IPS-11a (cell line): ENCODE measurements around the gene DRC1.
"Not testable (repeated sequence)": the region's sequence is repeated elsewhere in the genome, so short reads cannot be mapped to it uniquely, and the experiment has no call there.

ENCODE experiments used
- H3K4me3 ChIP-seq: one replicate; pipeline ENCODE4 v1.5.1; 2013; ENCODE audit warnings: low read depth, low read length, control low read depth

DRC1 gene

DNA sequence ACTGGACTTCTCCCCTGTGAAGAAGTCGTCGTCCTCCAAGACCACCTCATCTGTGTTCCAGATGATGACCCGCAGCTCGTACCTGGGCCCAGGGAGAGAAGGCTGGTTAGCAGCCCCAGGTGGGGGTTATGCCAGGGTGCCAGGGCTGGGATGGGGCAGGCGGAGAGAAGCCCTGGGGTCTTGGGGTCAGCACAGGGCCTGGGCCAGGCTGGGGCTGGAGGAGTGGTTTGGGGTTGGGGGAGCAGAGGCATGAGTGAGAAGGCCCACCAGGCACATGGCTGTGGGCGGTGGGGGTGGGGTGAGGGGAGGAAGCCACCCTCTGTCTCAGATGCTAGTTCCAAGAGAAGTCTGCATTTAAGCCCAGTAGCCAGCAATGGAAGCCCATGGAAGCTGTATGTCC, 60.4 kb downstream of the DRC1 start:
- H3K4me3 ChIP-seq = no peak overlapping the region

DNA sequence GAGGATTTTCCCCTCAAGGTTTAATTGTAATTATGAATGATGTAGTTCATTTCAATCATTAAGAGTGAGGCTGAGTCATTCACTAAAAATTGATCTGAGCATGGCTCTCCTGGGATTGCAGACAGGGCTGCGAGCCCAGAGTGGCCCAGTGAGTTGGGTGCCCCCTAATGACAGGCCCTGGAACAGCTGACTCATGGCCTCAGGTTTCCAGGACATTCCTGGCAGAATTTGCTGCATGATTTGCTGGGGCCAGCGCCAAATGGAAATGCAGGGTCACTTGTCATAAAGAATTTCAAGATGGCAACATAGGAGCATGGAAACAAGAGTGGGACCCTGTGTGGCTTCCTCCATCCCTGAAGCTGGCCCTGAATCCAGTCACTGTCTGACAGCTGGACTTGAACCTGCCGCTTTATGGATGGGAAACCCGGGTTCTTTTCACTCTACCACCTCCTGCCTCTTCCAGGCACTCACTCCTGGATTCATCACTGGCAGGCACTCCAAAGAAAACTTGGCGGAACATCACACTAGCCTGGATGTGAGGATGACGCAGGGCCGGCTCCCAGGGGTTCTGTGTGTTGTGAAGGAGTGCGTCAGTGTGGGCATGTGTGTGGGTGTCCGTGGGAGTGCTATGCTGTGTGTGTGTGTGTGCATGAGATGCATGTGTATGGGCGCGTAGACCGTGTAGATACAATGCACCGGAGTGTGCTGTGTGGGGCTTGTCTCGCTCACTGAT, 61.0 kb downstream of the DRC1 start:
- no peak overlapping the region for H3K4me3 ChIP-seq

DNA sequence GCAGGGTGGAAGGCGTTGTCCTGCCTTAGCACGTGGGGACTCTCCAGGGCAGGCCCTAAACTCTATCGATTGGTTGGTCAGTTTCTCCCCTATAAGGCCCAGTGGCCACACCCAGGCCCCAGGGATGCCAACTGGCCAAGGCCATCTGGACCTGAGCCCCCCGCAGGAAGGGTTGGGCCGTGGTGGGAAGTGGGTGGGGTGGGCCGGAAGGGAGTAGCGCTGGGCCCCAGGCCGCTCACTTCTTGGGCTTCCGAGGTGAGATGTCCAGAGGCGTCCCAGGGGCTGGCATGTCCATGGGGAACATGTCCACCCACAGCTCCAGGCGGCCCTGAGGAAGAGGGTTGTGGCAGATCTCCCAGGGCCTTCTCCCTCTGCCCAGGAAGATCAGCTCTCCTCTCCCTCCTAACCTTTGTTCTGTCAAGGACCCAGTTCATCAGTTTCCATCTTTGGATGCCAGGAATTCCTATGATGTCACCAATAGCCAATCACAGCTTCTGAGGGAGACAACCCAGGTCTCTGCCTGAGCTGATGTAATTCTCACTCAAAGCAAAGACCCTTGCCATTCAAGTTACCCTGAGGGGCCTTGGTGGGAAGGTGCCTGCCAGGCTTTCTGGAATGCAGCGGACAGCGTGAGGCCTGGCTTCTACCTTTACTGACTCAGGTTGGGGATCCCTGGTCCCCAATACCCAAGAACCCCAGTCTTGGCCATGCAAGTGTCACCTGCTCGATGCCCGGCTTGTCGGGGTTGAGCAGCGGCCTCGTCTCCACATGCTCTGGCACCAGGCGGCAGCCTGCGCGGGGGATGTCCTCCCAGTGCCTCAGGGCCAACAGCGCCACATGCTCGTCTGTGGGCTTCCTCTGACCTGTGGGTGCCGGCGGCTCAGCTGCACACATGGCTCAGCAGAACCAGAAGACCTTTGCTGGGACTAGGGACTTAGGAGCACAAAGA, 61.8 kb downstream of the DRC1 start:
- no peak overlapping the region for H3K4me3 ChIP-seq

DNA sequence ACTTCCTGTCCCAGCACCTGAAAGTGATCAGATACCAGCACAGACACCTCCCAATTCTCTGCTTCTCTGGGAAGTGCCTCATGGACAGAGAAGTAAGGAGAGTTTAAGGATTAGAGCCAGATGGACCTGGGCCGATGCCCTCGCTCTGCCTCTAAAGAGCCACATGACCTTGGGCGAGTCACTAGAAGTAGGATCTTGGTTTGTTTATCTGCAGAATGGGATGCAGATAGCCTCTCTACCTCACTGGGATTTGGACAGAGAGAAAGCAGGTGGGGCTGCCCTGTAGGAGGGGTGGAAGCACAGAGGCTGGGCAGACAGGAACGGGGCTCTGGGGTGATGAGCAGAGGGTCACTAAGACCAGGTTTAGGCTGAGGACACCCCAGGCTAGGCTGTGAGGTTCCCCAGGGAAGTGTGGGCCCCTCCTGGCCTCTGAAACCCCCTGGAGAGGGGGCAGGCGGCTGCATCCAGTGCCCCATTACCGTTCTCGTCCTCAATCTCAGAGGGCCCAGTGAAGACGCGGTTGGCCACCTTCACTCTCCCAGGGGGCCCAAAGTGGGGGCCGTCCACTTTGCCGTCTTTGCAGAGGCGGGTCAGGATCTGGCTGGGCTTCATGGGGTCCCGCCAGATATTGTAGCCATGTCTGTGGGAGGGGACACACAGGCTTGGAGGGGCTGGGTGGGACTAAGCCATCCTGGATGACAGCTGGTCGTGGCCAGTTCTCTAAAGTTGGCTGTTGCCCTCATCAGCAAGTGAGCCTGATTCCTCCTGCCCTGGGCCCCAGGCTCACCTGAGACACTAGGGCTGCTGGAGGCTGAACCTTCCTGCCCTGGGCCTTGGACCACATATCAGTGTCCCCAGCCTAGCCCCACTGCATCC, 62.9 kb downstream of the DRC1 start:
- H3K4me3 ChIP-seq = no peak overlapping the region

DNA sequence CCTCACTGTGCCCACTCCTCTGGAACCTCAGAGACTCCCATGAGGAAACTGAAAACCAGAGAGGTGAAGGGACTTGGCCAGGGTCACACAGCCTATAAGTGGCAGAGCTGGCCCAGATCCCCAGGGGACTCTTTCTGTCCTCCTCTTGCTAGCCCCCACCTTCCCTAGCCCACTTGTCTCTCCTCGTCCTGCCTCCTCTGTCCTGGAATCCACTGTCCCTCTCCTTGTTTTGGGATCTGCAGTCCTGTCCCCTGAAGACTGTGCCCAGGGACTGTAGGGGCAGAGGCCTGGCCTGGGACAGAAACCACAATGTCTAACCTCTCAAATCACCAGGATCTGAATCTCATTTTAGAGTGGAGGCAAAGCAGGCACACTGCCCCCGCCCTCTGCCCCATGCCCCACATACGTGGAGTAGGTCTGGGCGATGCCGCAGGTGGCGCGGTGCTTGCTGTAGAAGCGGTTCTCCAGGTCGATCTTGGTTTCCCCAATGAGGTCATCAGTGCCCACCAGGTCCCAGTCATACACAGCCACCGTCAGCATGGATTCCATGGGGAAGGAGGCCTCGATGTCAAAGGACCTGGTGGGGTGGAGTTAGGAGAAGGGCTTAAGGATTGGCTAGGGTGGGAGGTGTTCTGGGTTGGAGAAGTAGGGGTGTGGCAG, 63.7 kb downstream of the DRC1 start:
- no peak overlapping the region for H3K4me3 ChIP-seq

DNA sequence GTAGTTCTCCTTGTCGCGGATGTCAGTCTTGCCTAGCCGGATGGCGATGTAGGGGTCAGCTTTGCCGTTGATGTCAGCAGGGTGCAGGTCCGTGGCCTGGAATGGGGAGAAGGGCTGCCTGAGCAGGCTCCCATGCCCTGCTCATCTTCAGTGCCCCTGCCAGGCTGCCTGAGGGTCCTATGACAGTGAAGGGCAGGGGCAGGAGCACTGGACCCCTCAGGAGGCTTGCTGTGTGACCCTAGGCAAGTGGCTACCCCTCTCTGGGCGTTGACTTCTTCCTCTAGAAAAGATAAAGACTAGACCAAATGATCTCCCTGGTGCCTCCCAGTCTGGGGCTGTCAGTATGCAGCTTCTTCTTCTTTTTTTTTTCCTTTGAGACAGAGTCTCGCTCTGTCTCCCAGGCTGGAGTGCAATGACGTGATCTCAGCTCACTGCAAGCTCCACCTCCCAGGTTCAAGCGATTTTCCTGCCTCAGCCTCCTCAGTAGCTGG, 64.3 kb downstream of the DRC1 start:
- H3K4me3 ChIP-seq = no peak overlapping the region

DNA sequence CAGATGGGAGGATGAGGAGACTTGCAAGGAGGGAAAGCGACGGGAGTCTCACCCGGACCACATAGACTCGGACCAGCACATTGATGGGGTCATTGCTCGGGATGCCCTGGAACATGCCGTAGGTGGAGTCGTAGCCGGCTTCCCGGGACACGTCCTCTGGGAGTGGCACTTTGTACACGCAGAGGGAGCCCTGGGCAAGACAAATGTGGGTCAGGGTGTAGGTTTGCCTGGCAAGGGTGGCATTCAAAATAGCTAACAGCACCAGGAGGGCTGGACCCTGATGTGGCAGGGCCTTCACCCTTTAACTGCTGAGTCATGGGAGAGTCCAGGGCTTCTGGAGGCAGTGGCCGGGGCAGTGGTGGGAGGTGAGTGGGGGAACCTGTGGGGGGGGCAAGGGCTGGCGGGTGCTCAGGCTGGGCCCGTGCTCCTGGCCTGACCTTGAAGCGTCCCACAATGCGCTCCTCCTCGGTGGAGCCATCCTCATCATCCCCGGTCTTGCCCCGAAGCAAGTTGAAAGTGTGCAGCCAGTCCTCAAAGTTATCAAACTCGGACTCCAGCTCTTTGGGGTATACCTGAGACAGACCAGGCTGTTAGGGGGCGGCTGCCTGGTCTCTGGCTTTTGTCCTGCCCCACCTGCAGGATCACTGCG, 65.1 kb downstream of the DRC1 start:
- H3K4me3 ChIP-seq = no peak overlapping the region

DNA sequence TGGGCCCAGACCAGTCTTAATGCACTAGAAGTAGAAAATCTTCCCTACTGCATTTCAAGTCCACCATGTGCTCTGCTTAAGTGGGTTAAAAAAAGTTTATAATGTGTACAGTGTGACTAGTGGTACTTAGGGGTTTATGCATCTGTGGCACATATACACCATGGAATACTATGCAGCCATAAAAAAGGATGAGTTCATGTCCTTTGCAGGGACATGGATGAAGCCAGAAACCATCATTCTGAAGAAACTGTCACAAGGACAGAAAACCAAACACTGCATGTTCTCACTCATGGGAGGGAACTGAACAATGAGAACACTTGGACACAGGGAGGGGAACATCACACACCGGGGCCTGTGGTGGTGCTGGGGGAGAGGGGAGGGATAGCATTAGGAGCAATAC, 66.8 kb downstream of the DRC1 start:
- H3K4me3 ChIP-seq = not testable (repeated sequence)

DNA sequence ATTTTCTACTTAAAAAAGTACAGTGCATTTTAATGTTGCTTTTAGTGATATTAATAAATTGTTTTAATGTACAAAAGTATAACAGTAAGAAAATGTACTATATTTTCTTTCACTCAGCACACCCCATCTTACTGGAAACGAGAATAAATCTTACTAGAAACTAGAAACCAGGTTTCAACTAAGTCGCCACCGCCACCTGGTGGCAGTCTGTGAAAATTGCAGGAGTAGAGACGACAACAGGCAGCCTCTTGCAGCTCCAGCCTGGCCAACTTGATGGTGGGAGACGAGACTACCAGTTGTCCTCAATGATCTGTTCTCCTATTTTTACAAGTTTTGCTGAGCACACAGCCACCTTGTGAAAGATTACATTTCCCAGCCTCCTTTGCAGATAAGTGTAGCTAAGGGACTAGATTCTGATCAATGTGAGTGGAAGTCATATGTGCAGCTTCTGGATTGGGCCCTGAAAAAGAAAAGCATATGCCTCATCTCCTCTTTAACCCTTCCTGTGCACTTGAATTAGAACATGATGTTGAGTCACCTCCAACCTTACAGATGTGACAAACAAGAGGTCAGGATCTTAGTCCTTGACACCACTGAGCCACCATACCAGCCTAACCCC, 67.5 kb downstream of the DRC1 start:
- no peak overlapping the region for H3K4me3 ChIP-seq

DNA sequence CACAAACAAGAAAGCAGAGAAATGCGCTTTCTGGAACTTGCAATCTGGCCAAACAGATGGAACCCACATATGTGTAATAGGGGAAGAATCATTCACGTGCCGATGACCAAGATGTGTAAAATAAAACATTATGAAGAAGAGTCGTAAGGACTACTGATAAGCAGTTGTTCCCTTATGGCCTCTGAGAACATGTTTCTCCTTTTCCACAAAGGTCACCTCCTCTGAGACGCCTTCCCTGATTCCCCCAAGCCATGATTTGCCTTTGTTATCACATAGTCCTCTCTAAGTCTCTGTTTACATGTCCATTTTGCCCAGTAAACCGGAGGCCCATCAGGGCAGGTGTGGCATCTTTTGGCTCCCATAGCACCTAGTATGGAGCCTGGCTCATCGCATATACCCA, 68.2 kb downstream of the DRC1 start:
- H3K4me3 ChIP-seq = no peak overlapping the region

DNA sequence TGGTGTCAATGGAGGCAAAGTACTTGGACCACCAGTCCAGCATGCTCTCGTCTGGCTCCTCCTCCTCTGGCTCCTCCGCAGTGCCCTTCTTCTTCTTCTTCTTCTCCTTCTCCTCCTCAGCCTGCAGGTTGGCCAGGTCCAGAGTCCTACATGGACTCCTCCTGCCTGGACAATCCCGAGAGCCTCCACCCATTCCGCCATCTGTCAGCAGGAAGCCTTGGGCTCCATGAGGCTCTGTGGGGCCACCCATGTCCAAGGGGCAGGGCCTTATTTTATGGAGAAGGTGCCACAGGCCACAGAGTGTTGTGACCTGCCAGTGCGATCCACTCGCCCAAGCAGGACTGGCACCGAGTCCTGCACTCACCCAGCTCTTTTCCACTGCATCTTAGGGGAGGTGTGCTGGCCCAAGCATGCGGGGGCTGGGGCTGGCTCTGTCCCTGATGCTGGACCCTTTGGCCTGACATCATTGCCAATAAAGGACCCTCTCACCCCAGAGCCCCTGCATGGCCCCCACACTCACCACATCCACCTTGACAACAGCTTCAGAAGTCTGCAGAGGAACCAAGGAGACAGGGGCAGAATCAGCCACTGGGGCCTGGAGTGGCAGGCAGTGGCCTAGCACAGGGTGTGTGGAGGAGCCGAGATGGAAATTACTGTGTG, 69.0 kb downstream of the DRC1 start:
- H3K4me3 ChIP-seq = no peak overlapping the region

DNA sequence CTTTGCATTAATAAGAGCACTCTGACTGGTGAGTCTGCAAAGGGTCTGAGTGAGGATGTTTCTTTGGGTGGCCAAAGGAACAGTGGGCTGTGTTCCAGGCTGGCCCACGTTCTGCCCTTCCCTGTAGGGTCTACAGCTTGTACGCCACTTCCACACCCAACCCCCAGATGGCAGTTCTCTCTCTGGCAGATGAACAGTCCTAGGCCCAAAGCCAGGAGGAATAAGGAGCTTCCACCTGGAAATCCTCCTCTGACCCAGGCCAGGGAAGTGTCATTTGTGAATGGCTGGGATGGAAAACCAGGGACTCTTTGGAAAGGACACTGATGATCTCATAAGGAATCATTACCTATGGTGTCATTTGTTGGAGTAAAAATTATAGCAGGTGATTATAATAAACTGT, 69.6 kb downstream of the DRC1 start:
- H3K4me3 ChIP-seq = no peak overlapping the region

DNA sequence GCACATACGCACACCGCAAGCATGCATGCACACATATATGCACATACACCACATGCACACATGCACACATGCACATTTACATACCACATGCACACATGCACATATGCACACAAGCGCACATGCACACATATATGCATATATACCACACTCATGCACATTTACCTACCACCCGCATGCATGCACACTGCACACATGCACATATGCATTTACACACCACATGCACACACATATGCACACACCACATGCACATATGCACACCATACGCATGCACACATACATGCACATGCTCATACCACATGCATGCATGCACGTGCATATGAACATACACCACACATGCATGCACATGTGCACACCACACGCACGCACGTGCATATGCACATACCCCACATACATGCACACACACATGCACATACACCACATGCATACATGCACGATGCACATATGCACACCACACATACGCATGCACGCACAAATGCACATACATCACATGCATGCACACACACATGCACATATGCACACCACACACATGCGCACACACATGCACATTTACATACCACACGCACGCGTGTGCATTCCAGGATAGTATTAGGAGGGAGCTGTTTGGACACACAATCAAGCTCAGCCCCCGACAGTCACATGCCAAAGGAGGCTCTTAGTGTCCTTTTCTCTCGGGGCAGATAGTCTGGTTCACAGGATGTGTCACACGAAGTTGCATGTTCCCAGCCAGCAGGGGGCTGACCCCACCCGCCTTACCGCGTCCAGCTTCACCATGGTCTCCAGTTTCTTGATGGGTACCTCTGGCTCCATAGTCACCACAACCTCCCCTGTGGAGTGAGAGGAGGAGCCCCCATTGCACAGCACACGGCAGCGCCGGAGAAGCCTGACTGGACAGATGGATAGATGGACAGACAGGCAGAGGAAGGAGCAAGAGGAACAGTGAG, 70.3 kb downstream of the DRC1 start:
- H3K4me3 ChIP-seq = no peak overlapping the region

DNA sequence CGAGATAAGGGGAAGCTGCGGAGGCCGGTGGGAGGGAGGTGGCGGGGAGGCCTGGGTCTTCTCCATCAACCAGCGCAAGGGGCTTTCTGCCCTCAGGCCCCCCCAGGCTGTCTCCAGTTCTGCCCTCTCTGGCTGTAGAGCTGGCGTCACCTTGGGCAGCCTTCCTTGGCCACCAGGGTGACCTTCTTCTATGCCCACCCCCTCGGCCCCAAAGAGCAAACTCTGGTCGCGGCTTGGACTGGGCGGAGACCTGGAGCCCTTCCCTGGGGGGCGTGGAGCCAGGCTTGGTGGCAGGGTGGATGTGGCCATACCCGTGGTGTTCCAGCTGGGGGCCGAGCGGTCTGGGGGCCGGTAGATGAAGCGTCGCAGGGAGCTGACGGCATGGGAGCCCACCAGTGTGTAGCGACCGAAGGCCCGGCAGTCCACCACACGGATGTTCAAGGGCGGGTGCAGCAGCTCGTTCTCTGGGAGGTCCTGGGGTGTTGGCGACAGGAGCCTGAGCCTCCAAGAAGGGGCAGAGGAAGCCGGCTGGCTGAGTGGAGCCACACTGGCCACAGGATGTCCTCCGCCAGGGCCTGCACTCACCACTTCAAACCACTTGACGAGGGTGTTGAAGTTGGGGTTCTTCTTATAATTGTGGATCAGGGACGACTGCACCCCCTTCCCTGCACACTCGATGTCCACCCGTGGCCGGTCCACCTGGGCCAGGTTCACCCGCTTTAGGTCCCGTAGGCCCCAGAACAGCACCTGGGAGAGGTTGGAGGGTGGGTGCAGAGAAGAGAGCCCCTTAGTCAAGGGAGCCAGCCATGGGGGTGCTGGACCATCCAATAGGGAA, 71.3 kb downstream of the DRC1 start:
- H3K4me3 ChIP-seq = no peak overlapping the region

DNA sequence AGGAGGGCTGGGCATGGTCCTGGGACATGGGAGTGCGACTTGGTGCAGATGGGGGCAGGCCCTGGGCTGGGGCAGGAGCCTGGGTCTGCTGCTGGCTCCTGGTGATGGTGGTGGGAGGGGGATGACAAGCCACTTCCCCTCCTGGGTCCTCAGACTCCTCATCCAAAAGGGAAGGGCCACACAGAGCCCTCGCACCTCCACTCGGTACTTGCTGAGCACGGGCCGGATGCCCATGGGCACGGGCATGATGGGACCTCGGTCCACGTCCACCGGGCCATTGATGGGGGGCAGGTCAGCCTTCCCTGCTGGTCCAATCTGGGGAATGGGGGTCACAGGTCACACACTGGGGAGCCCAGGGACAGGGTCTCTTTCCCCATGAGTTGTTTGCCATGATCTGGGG, 72.1 kb downstream of the DRC1 start:
- H3K4me3 ChIP-seq = no peak overlapping the region

DNA sequence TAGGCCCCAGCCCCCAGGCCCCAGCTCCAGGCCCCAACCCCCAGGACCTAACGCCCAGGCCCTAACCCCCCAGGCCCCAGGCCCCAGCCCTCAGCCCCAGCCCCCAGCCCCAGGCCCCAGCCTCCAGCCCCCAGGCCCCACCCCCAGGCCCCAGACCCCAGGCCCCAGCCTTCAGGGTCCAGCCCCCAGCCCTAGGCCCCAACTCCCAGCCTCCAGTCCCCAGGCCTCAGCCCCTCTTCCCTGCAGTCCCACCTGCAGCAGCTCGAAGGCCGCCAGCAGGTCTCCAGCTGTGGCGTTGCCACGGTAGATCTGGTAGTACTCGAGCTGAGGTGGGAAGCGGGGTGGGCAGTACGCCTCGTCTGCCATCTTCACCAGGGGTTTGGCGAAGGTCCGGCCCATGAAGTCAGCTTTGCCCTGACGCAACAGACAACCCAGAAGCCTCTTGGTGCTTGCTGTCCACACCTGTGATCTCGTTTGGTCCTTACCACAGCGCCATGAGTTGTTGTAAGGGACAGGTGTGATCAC, 72.6 kb downstream of the DRC1 start:
- no peak overlapping the region for H3K4me3 ChIP-seq

DNA sequence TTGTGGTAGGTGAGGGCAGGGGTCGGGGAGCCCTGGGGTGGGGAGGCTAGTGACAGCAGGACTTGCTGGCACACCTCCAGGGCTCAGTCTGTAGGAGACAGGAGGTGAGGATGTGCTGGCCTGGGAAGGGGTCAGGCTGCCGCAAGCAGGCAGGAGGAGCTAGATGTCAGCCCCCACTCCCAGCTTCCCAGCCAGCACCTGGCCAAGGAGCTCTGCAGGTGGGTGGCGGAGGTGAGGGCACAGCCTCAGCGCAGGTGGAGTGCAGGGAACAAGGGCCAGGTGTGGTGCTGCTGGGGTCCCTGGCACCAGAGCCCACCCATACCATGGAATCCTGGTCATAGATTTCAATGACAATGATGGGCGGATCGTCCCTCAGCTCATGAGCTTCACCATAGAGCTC, 73.3 kb downstream of the DRC1 start:
- no peak overlapping the region for H3K4me3 ChIP-seq
